Central memory CD8-positive, alpha-beta T cell (primary cell): ENCODE data around the gene FCGR3A.

Experiments used
- ATAC-seq: fragments of 150-1000 bp; cut with Tn5 transposase; replicated peaks from 2 replicates; pipeline ENCODE4 v1.10.0; 2022; ENCODE audit warnings: mild to moderate bottlenecking, moderate FRiP score, moderate number of reproducible peaks; ENCODE audit not compliant: poor library complexity, severe bottlenecking; ENCODE audit errors: extremely low read depth
- DNase-seq, 2 donors: peaks; one replicate each; pipeline ENCODE4 v3.0.0; 2021; ENCODE audit warnings: low spot score in 2 of 2
- H3K27ac Mint-ChIP-seq: one replicate; pipeline ENCODE4 v1.8.0; 2022; ENCODE audit warnings: low read depth, mild to moderate bottlenecking, moderate library complexity, mixed read lengths
- H3K27me3 Mint-ChIP-seq: one replicate; pipeline ENCODE4 v1.8.0; 2022; ENCODE audit warnings: mixed read lengths
- H3K36me3 Mint-ChIP-seq: one replicate; pipeline ENCODE4 v1.8.0; 2022; ENCODE audit warnings: mild to moderate bottlenecking, moderate library complexity, mixed read lengths; ENCODE audit not compliant: insufficient read depth
- H3K4me1 Mint-ChIP-seq: one replicate; pipeline ENCODE4 v1.8.0; 2022; ENCODE audit warnings: mixed read lengths
- H3K4me3 Mint-ChIP-seq: one replicate; pipeline ENCODE4 v1.8.0; 2022; ENCODE audit warnings: mild to moderate bottlenecking, moderate library complexity, mixed read lengths
- H3K9me3 Mint-ChIP-seq: one replicate; pipeline ENCODE4 v1.8.0; 2022; ENCODE audit warnings: mixed read lengths

The FCGR3A gene

DNA sequence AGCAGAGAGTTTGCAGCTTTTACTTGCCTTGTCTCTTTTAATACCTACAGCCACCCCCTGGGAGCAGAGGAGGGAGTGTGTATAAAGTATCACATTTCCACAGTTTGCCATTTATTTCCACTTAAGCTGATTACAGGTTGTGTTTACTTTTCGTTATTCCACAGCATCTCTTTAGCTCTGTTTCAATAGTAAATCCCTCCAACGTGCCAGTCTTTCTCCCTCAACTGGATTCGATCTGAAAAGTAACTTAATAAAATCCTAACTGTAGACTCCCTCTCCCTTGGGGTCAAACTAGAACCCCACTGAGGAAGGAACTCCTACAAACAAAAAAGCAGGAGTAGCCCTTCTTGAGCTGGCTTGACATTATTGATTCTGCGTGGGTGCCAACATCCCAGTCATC lies 47.4 kb downstream of the FCGR3A start:
- ATAC-seq (no peak), DNase-seq (no peak)
- no peaks in the 10 kb centered on the region for H3K36me3 Mint-ChIP-seq
- H3K27me3 Mint-ChIP-seq, result peaks cover 15% of the 10 kb centered on the region
- H3K4me1 Mint-ChIP-seq, result peaks cover 12% of the 10 kb centered on the region
- no peaks in the 10 kb centered on the region for H3K9me3 Mint-ChIP-seq
- H3K27ac Mint-ChIP-seq, result no peak overlapping the region
- no peak overlapping the region for H3K4me3 Mint-ChIP-seq

DNA sequence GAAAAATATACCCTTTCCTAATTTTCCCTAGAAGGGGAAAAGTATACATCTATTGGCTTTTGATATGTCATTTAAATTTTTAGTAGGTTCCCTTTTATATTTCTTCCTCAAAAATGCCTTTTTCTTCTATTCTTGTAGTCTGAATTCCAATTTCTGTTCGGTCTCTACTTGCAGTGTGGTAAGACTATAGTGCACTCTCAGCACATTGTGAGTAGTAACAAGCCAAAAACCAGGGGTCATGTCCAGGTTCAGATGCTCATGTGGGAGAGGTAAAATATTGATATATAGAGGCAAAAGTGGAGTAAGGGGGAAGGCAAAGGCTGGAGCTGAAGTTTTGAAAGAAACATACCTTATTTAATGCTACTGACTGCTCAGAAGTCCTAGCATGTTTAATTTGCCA lies 48.4 kb downstream of the FCGR3A start:
- H3K4me3 Mint-ChIP-seq, result no peak overlapping the region
- H3K4me1 Mint-ChIP-seq, result peaks cover 12% of the 10 kb centered on the region
- ATAC-seq (no peak), DNase-seq (no peak)
- H3K9me3 Mint-ChIP-seq, result no peaks in the 10 kb centered on the region
- no peaks in the 10 kb centered on the region for H3K36me3 Mint-ChIP-seq
- peaks cover 13% of the 10 kb centered on the region for H3K27me3 Mint-ChIP-seq
- H3K27ac Mint-ChIP-seq, result no peak overlapping the region

DNA sequence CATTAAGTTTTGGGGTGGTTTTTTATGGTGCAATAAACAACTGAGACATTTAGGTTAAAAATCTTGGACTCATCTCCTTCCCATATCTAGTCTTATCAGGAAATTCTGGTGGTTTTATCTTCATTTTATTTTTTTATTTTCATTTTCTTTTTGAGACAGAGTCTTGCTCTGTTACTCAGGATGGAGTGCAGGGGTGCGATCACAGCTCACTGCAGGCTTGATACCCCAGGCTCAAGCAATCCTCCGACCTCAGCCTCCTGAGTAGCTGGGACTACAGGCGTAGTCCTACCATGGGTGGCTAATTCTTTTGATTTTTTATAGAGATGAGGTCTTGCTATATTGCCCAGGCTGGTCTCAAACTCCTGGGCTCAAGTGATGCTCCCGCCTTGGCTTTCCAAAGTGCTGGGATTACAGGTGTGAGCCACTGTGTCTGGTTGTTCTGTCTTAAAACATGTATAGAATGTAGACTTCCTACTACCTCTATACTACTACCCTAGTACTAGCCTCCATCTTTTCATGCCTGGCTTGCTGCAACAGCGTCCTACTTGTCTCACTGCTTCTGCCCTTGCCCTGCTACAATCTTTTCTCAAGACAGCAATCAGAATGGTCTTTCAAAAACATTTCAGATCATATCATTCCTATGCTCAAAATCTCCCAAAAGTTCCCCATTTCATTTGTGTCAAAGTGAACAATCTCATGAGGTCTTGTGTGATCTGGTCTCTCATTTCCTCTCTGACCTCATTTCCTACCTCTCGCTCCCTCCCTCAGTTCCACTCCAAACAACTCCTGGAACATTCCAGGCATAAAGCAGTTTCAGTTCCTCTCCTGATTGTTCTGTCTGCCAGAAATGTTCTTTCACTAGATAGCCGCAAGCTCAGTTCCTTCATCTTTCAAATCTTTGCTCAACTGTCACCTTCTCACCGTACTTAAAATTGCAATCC lies 50.2 kb downstream of the FCGR3A start:
- Mint-ChIP-seq H3K27ac (no peak overlapping the region), H3K27me3 (peaks cover 10% of the 10 kb centered on the region), H3K4me3 (no peak overlapping the region), H3K4me1 (peaks cover 12% of the 10 kb centered on the region), H3K36me3 (no peaks in the 10 kb centered on the region), H3K9me3 (no peaks in the 10 kb centered on the region)
- DNase-seq (no peak), ATAC-seq (no peak)

DNA sequence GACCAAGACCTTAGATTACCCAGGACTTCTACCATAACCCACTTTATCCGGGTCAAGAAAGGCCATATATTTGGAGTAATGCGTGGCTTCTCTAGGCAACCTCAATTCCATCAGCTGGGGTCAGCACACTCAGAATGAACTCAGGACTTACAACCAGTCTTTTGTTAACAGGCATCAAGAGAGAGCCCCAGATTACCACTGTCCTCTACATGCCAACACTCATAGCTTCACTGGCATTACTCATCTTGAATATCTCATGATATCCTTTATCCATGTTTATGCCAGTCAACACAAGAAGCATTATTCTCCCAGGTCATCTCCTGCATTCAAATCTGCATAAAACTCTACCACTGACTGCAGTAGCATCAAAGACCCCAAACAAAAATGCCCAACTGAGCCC lies 51.0 kb downstream of the FCGR3A start:
- H3K27ac Mint-ChIP-seq, result no peak overlapping the region
- H3K9me3 Mint-ChIP-seq, result no peaks in the 10 kb centered on the region
- no peak for DNase-seq
- H3K27me3 Mint-ChIP-seq, result peaks cover 12% of the 10 kb centered on the region
- no peak overlapping the region for H3K4me3 Mint-ChIP-seq
- H3K36me3 Mint-ChIP-seq, result no peaks in the 10 kb centered on the region
- peaks cover 12% of the 10 kb centered on the region for H3K4me1 Mint-ChIP-seq
- no peak for ATAC-seq

DNA sequence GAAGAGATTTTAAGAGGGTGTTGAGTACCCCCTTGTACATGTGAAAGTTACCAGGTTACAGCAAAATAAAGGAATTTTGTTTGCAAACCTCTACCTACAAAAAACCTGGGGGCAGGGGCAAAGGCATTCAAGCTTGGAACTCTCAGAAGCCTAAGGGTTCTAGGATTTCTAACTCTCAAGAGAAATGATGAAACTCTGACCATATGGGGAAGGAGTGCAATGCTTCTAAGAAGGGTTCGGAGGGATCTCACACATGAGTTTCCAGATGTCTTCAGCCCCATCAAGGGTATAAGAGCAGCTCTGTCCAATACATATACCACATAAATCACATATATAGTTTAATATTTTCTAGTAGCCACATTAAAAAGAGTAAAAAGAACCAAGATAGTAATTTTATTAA lies 51.7 kb downstream of the FCGR3A start:
- Mint-ChIP-seq H3K9me3 (no peaks in the 10 kb centered on the region), H3K36me3 (no peaks in the 10 kb centered on the region), H3K4me3 (no peak overlapping the region), H3K27me3 (peaks cover 19% of the 10 kb centered on the region), H3K27ac (no peak overlapping the region), H3K4me1 (peaks cover 12% of the 10 kb centered on the region)
- DNase-seq (no peak), ATAC-seq (no peak)

DNA sequence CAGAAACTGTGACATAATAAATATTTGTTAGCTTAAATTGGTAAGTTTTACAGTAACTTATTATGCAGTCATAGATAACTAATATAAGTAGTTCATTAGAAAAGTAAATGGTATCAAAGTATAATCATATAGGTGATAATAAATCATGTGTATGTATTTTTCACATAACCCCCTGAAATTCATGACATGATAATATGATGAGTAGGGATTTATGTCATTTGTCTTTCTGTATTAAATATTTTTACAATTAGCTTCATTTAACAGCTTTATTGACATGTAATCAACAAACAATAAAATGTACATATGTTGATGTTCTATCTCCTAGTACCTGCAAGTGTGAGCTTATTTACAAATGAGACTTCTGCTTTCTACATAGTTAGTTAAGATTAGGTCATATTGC lies 54.1 kb downstream of the FCGR3A start:
- Mint-ChIP-seq H3K4me1 (peaks cover 25% of the 10 kb centered on the region), H3K36me3 (no peaks in the 10 kb centered on the region), H3K27me3 (peaks cover 27% of the 10 kb centered on the region), H3K4me3 (no peak overlapping the region), H3K9me3 (no peaks in the 10 kb centered on the region), H3K27ac (no peak overlapping the region)
- ATAC-seq (no peak), DNase-seq (no peak)

DNA sequence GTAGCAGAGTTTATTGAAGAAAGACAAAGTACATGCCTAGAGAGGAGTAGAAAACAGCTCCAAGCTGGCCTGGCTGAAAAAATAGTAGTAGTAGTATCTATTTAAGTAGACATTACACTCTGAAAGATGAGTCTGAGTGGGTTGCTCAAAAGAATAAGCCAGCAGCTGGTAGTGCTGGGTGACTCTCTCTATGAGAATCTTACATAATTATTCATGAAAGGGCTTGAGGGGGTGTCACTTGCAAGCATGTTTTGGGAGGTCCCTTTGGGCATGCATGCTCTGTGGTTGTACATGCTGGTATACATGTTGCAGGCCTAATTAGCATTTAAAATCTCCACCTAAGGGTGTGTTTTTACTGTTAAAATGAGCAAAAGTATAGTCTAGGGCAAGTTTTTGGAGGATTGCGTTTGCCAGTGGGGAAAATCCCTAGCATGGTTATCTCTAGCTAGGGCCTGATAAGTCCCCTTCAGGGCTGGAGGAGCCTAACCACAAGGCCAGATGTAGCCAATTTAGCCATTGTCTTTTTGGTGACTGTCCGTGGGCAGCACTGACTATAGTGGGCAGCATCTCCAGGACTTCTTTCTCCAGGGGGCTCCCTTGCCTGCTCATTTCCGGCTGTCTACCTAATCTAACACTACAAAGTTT lies 55.4 kb downstream of the FCGR3A start:
- Mint-ChIP-seq H3K27me3 (peaks cover 27% of the 10 kb centered on the region), H3K9me3 (no peaks in the 10 kb centered on the region), H3K27ac (no peak overlapping the region), H3K4me1 (peaks cover 21% of the 10 kb centered on the region), H3K36me3 (no peaks in the 10 kb centered on the region), H3K4me3 (no peak overlapping the region)
- ATAC-seq (no peak), DNase-seq (no peak)

DNA sequence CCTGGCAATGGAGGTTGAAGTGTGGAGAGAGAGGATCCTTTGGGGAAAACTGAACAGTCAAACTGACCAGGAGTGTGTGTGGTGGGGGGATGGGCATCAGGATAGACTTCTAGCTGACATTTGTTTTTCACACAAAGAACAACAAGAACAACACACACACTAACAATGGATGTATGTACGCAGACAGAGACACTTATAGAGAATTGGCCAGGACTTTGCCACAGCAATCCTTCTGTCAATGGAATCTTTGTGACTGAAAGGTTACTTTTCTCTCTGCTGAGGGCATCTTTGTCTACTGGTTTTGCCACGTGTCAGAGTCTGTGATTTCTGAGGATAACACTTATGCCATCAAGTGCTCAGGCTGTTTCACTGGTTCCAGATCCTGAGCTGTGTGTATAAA lies 56.8 kb downstream of the FCGR3A start:
- no peak overlapping the region for H3K27ac Mint-ChIP-seq
- ATAC-seq, result no peak
- H3K4me1 Mint-ChIP-seq, result peaks cover 16% of the 10 kb centered on the region
- H3K9me3 Mint-ChIP-seq, result no peaks in the 10 kb centered on the region
- DNase-seq, result no peak
- H3K36me3 Mint-ChIP-seq, result no peaks in the 10 kb centered on the region
- no peak overlapping the region for H3K4me3 Mint-ChIP-seq
- peaks cover 27% of the 10 kb centered on the region for H3K27me3 Mint-ChIP-seq
